Measurements from ENCODE around the gene GOLGA2. TPM values are rescaled to one million over a fixed set of nuclear protein-coding genes. Genes with fewer than 3 reads are reported as not detected.
"Not testable (repeated sequence)": the region's sequence is repeated elsewhere in the genome, so short reads cannot be mapped to it uniquely, and the experiment has no call there.

GOLGA2 gene
- total RNA-seq, 4 donors from 2014 or later, result 71.1 to 130 (median 83.1) TPM

DNA sequence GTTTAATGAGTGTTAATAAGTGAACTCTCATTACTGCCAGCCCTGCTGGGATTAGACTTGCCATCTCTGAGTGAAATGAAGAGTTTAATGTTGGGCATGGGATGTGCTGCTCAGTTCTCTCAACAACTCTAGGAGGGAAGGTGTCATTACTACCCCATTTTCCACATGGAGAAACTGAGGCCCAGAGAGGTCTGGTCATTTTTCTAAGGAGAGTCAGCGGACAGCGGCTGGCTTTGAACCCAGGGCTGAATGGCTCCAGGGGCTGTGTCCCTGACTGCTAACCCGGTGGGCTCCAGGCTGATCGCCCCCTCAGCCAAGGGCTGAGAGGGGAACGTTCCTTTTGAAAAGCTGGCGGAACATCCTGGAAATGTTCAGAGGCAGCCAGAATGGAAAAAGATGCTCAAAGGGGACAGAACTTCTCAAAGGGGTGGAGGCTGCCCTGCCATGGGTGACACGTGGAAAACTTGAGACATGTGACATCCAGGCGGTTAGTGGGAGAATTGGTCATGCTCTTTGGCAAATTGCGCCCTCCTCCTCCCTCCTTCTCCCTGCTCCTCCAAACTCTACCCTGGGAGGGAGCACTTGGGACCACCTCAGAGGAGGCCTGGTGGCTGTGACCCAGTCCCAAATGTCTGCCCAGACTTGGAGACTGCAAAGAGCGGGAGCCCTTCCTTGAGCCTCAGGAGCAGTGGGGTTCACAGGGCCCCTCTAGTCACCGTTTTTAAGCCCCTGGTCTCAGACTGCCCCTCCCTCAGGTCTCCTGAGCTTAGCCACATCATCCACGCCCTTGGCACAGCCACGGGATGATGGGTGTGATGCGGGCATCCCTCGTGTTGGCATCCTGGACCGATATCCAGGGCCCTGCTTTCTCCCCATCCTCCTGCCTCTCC, 43.9 kb downstream of the GOLGA2 start:
- Histone ChIP-seq H3K27me3 (no peaks in the 10 kb centered on the region), H3K4me3 (no peak overlapping the region), H3K36me3 (no peaks in the 10 kb centered on the region), H3K27ac (peak overlapping the region in 2 of 4 donors; percentile 61 to 66), H3K9me3 (no peaks in the 10 kb centered on the region), H3K4me1 (no peaks in the 10 kb centered on the region)
- WGBS, 2 donors (ENCODE audit: low coverage in 1 of 2), result 17 to 63% methylated on average over 1 to 5 of the region's 16 CpGs
- TF ChIP-seq POLR2A (IDR thresholded peaks at IDR 0.05), result no peak
- TF ChIP-seq EP300 (IDR thresholded peaks at IDR 0.05), result no peak
- no peak for TF ChIP-seq POLR2AphosphoS5 (IDR thresholded peaks at IDR 0.05)
- TF ChIP-seq, protein P1, sequence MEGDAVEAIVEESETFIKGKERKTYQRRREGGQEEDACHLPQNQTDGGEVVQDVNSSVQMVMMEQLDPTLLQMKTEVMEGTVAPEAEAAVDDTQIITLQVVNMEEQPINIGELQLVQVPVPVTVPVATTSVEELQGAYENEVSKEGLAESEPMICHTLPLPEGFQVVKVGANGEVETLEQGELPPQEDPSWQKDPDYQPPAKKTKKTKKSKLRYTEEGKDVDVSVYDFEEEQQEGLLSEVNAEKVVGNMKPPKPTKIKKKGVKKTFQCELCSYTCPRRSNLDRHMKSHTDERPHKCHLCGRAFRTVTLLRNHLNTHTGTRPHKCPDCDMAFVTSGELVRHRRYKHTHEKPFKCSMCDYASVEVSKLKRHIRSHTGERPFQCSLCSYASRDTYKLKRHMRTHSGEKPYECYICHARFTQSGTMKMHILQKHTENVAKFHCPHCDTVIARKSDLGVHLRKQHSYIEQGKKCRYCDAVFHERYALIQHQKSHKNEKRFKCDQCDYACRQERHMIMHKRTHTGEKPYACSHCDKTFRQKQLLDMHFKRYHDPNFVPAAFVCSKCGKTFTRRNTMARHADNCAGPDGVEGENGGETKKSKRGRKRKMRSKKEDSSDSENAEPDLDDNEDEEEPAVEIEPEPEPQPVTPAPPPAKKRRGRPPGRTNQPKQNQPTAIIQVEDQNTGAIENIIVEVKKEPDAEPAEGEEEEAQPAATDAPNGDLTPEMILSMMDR (IDR thresholded peaks at IDR 0.05), result no peak
- peak; percentile 81 for ATAC-seq

DNA sequence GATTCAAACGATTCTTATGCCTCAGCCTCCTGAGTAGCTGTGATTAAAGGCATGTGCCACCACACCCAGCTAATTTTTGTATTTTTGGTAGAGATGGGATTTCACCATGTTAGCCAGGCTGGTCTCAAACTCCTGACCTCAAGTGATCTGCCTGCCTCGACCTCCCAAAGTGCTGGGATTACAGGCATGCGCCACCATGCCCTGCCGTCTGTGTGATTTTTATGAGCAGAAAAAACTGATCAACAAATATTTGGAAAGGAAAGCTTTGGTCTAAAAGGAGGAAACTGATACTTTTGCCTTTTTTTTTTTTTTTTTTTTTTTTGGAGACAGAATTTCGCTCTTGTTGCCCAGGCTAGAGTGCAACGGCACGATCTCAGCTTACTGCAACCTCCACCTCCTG, 44.9 kb downstream of the GOLGA2 start:
- not testable (repeated sequence) for H3K36me3 ChIP-seq, H3K27ac ChIP-seq, H3K4me3 ChIP-seq, H3K27me3 ChIP-seq, H3K9me3 ChIP-seq, H3K4me1 ChIP-seq, ATAC-seq
- WGBS, 2 donors (ENCODE audit: low coverage in 1 of 2), result 78 to 86% methylated on average over 5 to 6 of the region's 7 CpGs

DNA sequence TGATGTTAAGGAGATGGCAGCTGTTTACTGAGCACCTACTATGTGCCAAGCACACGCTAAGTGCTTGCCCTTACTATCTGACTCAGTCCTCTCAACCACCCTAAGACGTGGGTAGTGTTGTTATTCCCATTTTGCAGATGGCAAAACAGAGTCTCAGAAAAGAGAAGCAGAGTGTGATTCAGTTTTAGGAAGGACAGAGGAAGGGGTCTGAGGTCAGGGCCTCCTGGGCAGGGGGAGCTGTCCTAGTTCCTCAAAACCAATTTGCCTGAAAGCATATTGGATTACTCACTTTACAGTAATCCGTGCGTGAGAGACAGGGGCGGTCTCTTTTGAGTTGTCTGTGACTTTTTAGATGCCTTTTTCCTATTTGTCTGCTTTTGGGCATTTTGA, 49.4 kb downstream of the GOLGA2 start:
- H3K9me3 ChIP-seq, result no peaks in the 10 kb centered on the region
- ATAC-seq, result no peak
- no peaks in the 10 kb centered on the region for H3K4me1 ChIP-seq
- no peak overlapping the region for H3K27ac ChIP-seq
- peaks cover 0 to 10% of the 10 kb centered on the region in 2 donors for H3K36me3 ChIP-seq
- no peaks in the 10 kb centered on the region for H3K27me3 ChIP-seq
- H3K4me3 ChIP-seq, result no peak overlapping the region
- TF ChIP-seq, protein P1 (IDR thresholded peaks at IDR 0.05), result no peak
- TF ChIP-seq POLR2AphosphoS5 (IDR thresholded peaks at IDR 0.05), result no peak
- no peak for TF ChIP-seq EP300 (IDR thresholded peaks at IDR 0.05)
- TF ChIP-seq POLR2A (IDR thresholded peaks at IDR 0.05), result no peak
- WGBS, 2 donors (ENCODE audit: low coverage in 1 of 2), result 74 to 97% methylated on average over 4 to 5 of the region's 5 CpGs

DNA sequence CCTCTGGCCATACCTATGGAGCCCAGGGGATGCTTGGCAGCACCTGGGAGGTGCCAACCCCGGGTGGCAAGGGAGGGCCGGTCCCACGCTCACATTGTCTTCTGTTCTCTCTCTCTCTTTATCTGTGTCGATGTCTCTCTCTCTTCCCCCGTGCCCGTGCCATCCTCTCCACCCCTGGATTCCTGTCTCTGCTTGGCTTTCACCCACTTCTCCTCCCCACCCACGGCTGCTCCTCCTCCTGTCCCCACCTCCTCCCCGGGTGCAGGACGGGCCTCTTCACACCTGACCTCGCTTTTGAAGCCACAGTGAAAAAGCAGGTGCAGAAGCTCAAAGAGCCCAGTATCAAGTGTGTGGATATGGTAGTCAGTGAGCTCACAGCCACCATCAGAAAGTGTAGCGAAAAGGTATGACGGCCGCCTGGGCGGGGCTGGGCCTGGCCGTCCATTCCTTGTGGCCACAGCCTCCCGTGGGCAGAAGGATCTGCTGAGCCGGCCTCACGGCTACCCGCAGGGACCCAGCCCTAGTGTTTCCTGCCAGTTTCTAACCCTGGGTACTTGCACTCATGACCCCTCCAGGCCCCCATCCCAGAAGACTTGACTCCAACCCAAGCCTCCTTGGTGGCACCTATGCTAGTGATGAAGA, 49.9 kb downstream of the GOLGA2 start:
- H3K27me3 ChIP-seq, result no peaks in the 10 kb centered on the region
- peaks cover 0 to 10% of the 10 kb centered on the region in 2 donors for H3K36me3 ChIP-seq
- no peak for ATAC-seq
- no peak overlapping the region for H3K4me3 ChIP-seq
- no peaks in the 10 kb centered on the region for H3K4me1 ChIP-seq
- no peak for TF ChIP-seq EP300 (IDR thresholded peaks at IDR 0.05)
- TF ChIP-seq, protein P1 (IDR thresholded peaks at IDR 0.05), result no peak
- TF ChIP-seq POLR2A (IDR thresholded peaks at IDR 0.05), result no peak
- no peak for TF ChIP-seq POLR2AphosphoS5 (IDR thresholded peaks at IDR 0.05)
- WGBS, 2 donors (ENCODE audit: low coverage in 1 of 2), result 84 to 86% methylated on average over 8 to 9 of the region's 19 CpGs
- no peaks in the 10 kb centered on the region for H3K9me3 ChIP-seq
- no peak overlapping the region for H3K27ac ChIP-seq

DNA sequence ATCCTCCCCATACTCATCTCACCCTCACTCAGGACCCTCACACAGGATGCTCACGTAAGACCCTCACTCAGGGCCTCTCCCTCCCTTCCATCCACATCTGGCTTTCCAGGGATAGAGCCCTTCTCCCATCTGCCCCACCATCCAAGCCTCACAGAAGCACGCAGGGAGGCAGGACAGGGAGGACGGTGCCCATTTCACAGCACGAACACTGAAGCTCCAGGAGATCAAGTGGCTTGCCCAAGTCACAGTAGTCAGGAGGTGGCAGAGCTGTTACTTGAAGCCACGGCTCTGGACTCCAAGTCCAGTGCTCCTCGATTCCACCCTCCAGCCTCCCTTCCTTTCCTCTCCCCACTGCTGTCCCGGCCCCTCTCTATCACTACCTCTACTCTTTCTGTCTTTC, 50.9 kb downstream of the GOLGA2 start:
- no peak overlapping the region for H3K4me3 ChIP-seq
- no peak for TF ChIP-seq POLR2A (IDR thresholded peaks at IDR 0.05)
- TF ChIP-seq EP300 (IDR thresholded peaks at IDR 0.05), result no peak
- TF ChIP-seq, protein P1 (IDR thresholded peaks at IDR 0.05), result no peak
- no peak for TF ChIP-seq POLR2AphosphoS5 (IDR thresholded peaks at IDR 0.05)
- no peaks in the 10 kb centered on the region for H3K9me3 ChIP-seq
- no peak overlapping the region for H3K27ac ChIP-seq
- H3K27me3 ChIP-seq, result no peaks in the 10 kb centered on the region
- ATAC-seq, result no peak
- H3K4me1 ChIP-seq, result no peaks in the 10 kb centered on the region
- peaks cover 0 to 17% of the 10 kb centered on the region in 2 donors for H3K36me3 ChIP-seq
- 87 to 95% methylated on average over 3 to 6 of the region's 7 CpGs for WGBS, 2 donors (ENCODE audit: low coverage in 1 of 2)

Measured in gastroesophageal sphincter (tissue), 4 donors.